PC-3 (cell line): ENCODE results near the gene PTPRN2. TPM values are rescaled to one million over a fixed set of nuclear protein-coding genes. Genes with fewer than 3 reads are reported as not detected.

ENCODE experiments used
- ATAC-seq: fragments of 200-7000 bp; cut with Tn5 transposase; 2 replicates; pipeline ENCODE4 v1.9.1; 2020; ENCODE audit warnings: mild to moderate bottlenecking, moderate library complexity
- BruUV-seq: library from RNA; stranded (reverse); fragments of 400-500 nt; replicated peaks from 2 replicates; lab custom pipeline; 2021; lab: Mats Ljungman, UMichigan
- CTCF ChIA-PET: fragments of 300-600 bp; sonication (Branson Sonifier 250); formaldehyde crosslinking; loops from one replicate; lab custom pipeline; 2022; ENCODE audit warnings: antibody characterized with exemption; lab: Charles Lee
- POLR2A ChIA-PET: fragments of 300-600 bp; sonication (Branson Sonifier 250); formaldehyde crosslinking; loops from one replicate; lab custom pipeline; 2022; ENCODE audit warnings: antibody characterized with exemption; ENCODE audit not compliant: unreplicated experiment; lab: Charles Lee
- DNase-seq: peaks from one replicate; pipeline ENCODE4 v3.0.0-alpha.2; 2015
- H2AFZ ChIP-seq: fragments of 300-600 bp; sonication (generic); 2 replicates; pipeline ENCODE4 v1.6.0; 2016; ENCODE audit warnings: antibody characterized with exemption, low read length
- H3F3A ChIP-seq: fragments of 300-600 bp; sonication (generic); one replicate; pipeline ENCODE4 v1.6.0; 2017; ENCODE audit warnings: antibody characterized with exemption, low read length, control low read depth, mild to moderate bottlenecking; ENCODE audit not compliant: unreplicated experiment
- H3K27ac ChIP-seq: fragments of 300-600 bp; sonication (generic); 2 replicates; pipeline ENCODE4 v1.5.1; 2016; ENCODE audit warnings: mild to moderate bottlenecking, low read length
- H3K27me3 ChIP-seq: fragments of 300-600 bp; sonication (generic); 2 replicates; pipeline ENCODE4 v1.6.1; 2016; ENCODE audit warnings: low read length, mixed read lengths
- H3K36me3 ChIP-seq: fragments of 300-600 bp; sonication (generic); 2 replicates; pipeline ENCODE4 v1.6.1; 2016; ENCODE audit warnings: low read depth, mixed run types, low read length, mixed read lengths
- H3K4me1 ChIP-seq: fragments of 300-600 bp; sonication (generic); 2 replicates; pipeline ENCODE4 v1.5.1; 2016; ENCODE audit warnings: low read length; ENCODE audit not compliant: insufficient read depth
- H3K4me2 ChIP-seq: fragments of 300-600 bp; sonication (generic); 2 replicates; pipeline ENCODE4 v1.6.0; 2016; ENCODE audit warnings: low read length
- H3K4me3 ChIP-seq: fragments of 300-600 bp; sonication (generic); 2 replicates; pipeline ENCODE4 v1.5.1; 2016; ENCODE audit warnings: mild to moderate bottlenecking, low read length, mixed read lengths
- H3K79me2 ChIP-seq: fragments of 300-600 bp; sonication (generic); 2 replicates; pipeline ENCODE4 v1.6.1; 2017; ENCODE audit warnings: low read length, mixed read lengths
- H3K9ac ChIP-seq: fragments of 300-600 bp; sonication (generic); 2 replicates; pipeline ENCODE4 v1.6.0; 2016; ENCODE audit warnings: mild to moderate bottlenecking, low read length
- H3K9me2 ChIP-seq: fragments of 300-600 bp; sonication (generic); replicated peaks from 2 replicates; pipeline ENCODE4 v1.6.1; 2016; ENCODE audit warnings: mixed run types, low read length, mixed read lengths
- H3K9me3 ChIP-seq: fragments of 300-600 bp; sonication (generic); 2 replicates; pipeline ENCODE4 v1.6.1; 2016; ENCODE audit warnings: low read length, mixed read lengths
- H4K20me1 ChIP-seq: fragments of 300-600 bp; sonication (generic); 2 replicates; pipeline ENCODE4 v1.6.1; 2016; ENCODE audit warnings: low read length, mixed read lengths
- EZH2 ChIP-seq: fragments of 300-600 bp; sonication (generic); IDR thresholded peaks from one replicate; pipeline ENCODE4 v1.6.1; 2017; ENCODE audit warnings: antibody characterized with exemption, mild to moderate bottlenecking, low read length; ENCODE audit not compliant: unreplicated experiment
- EZH2phosphoT487 ChIP-seq: fragments of 300-600 bp; sonication (generic); IDR thresholded peaks from 2 replicates; pipeline ENCODE4 v1.6.1; 2018; ENCODE audit warnings: mild to moderate bottlenecking, antibody characterized with exemption, low read length, borderline replicate concordance
- intact Hi-C: fragments of 100-400 bp; cut with micrococcal nuclease; formaldehyde crosslinking; loops from 2 replicates; pipeline ENCODE4 v1.9.0; 2023
- total RNA-seq: library from RNA; depleted of rRNA; stranded (reverse); fragments of >200 nt; gene quantifications from 2 replicates; pipeline ENCODE4 v1.2.3, GENCODE V29; 2014
- TF ChIP-seq, protein P1 (sequence below): fragments of 300-600 bp; sonication (generic); conservative IDR thresholded peaks from 2 replicates; pipeline ENCODE4 v1.5.1; 2017; ENCODE audit warnings: antibody characterized with exemption, low read depth, mild to moderate bottlenecking, low read length

PTPRN2 gene
- total RNA-seq, 1 experiment from 2014 or later: 3.2 TPM

DNA sequence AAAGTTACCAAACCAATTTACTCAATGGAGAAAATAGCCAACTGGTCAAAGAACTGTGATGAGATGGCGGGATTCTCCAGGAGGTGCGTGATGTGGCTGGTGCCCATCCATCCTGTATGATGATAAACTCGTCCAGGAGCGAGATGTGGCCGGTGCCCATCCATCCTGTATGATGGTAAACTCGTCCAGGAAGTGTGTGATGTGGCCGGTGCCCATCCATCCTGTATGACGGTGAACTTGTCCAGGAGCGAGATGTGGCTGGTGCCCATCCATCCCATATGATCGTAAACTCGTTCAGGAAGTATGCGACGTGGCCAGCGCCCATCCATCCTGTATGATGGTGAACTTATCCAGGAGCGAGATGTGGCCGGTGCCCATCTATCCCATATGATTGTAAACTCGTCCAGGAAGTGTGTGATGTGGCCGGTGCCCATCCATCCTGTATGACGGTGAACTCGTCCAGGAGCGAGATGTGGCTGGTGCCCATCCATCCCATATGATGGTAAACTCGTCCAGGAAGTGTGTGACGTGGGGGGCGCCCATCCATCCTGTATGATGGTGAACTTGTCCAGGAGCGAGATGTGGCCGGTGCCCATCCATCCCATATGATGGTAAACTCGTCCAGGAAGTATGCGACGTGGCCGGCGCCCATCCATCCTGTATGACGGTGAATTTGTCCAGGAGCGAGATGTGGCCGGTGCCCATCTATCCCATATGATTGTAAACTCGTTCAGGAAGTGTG, 754.6 kb downstream of the PTPRN2 start:
- H3K27me3 ChIP-seq: peaks cover 32% of the 10 kb centered on the region
- BruUV-seq: no TSS peak
- no peaks in the 10 kb centered on the region for H3K9me3 ChIP-seq

DNA sequence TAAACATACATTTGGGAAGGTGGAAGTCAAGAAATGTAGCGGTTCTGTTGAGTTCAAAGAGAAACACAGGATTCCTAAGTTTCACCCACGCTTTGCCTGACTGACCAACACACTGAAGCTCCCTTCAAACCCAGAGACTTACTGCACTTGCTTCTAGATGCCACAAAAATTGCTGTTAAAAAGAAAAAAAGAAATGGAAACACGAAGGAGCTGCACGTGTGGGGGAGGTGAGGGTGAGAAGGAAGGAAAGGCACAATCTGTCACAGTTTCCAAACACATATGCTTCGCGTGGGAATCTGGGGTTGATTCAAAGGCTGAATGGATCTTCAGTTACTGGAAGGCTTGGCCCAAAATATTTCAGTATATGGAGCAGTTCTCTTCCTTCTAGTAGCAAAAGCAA, 755.2 kb downstream of the PTPRN2 start:
- no TSS peak for BruUV-seq
- no peak overlapping the region for H3K27ac ChIP-seq
- intact Hi-C loops: no loop called here
- H2AFZ ChIP-seq: no peak overlapping the region
- POLR2A ChIA-PET: no interaction called here
- H3K4me1 ChIP-seq: no peaks in the 10 kb centered on the region
- no peaks in the 10 kb centered on the region for H3K36me3 ChIP-seq
- H3K79me2 ChIP-seq: no peaks in the 10 kb centered on the region
- no peaks in the 10 kb centered on the region for H4K20me1 ChIP-seq
- H3K4me2 ChIP-seq: no peak overlapping the region
- H3K27me3 ChIP-seq: peaks cover 32% of the 10 kb centered on the region
- H3F3A ChIP-seq: no peaks in the 10 kb centered on the region
- no peaks in the 10 kb centered on the region for H3K9me3 ChIP-seq
- ATAC-seq (no peak), DNase-seq (no peak)
- TF ChIP-seq, protein P1, sequence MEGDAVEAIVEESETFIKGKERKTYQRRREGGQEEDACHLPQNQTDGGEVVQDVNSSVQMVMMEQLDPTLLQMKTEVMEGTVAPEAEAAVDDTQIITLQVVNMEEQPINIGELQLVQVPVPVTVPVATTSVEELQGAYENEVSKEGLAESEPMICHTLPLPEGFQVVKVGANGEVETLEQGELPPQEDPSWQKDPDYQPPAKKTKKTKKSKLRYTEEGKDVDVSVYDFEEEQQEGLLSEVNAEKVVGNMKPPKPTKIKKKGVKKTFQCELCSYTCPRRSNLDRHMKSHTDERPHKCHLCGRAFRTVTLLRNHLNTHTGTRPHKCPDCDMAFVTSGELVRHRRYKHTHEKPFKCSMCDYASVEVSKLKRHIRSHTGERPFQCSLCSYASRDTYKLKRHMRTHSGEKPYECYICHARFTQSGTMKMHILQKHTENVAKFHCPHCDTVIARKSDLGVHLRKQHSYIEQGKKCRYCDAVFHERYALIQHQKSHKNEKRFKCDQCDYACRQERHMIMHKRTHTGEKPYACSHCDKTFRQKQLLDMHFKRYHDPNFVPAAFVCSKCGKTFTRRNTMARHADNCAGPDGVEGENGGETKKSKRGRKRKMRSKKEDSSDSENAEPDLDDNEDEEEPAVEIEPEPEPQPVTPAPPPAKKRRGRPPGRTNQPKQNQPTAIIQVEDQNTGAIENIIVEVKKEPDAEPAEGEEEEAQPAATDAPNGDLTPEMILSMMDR: no peak
- TF ChIP-seq EZH2: no peak
- TF ChIP-seq EZH2phosphoT487: no peak
- no peaks in the 10 kb centered on the region for H3K9me2 ChIP-seq
- CTCF ChIA-PET: no interaction called here
- H3K9ac ChIP-seq: no peak overlapping the region
- H3K4me3 ChIP-seq: no peak overlapping the region

More for the DNA sequence above, 754.6 kb downstream of the PTPRN2 start:
- H3K4me1 ChIP-seq: no peaks in the 10 kb centered on the region
- POLR2A ChIA-PET: no interaction called here
- no peaks in the 10 kb centered on the region for H4K20me1 ChIP-seq
- ATAC-seq (no peak), DNase-seq (no peak)
- TF ChIP-seq EZH2 (no peak), EZH2phosphoT487 (no peak)
- TF ChIP-seq, protein P1: no peak
- H3K36me3 ChIP-seq: no peaks in the 10 kb centered on the region
- intact Hi-C loops: no loop called here
- no peak overlapping the region for H3K9ac ChIP-seq
- H3K9me2 ChIP-seq: no peaks in the 10 kb centered on the region
- H3F3A ChIP-seq: no peaks in the 10 kb centered on the region
- no peak overlapping the region for H2AFZ ChIP-seq
- no peak overlapping the region for H3K27ac ChIP-seq
- CTCF ChIA-PET: no interaction called here
- H3K4me3 ChIP-seq: no peak overlapping the region
- no peak overlapping the region for H3K4me2 ChIP-seq
- no peaks in the 10 kb centered on the region for H3K79me2 ChIP-seq

DNA sequence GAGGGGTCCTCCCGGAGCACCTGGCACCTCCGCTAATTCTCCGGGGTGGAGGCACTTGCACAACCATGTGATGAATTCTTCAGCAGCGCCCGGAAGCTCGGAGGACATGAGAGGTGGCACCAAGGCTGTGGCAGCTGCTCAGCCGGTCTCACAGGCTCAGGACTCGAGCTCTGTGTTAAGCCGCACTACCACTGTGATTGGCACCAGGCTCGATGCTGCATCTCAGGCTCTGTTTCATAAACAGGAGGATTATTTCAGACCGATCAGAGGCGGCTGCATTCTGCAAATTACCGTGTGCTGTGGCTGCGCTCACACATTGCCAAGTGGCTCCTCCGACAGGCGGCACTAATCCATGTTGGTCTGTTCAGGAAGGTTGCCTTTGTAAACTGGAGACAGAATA, 755.6 kb downstream of the PTPRN2 start:
- CTCF ChIA-PET: no interaction called here
- Histone ChIP-seq H2AFZ (no peak overlapping the region), H3K4me2 (no peak overlapping the region; the same call in 1 of the 2 replicates), H3K27me3 (peaks cover 32% of the 10 kb centered on the region), H3K9ac (no peak overlapping the region), H3K4me1 (no peaks in the 10 kb centered on the region), H4K20me1 (no peaks in the 10 kb centered on the region), H3K9me3 (no peaks in the 10 kb centered on the region), H3K36me3 (no peaks in the 10 kb centered on the region), H3K9me2 (no peaks in the 10 kb centered on the region), H3F3A (no peaks in the 10 kb centered on the region), H3K4me3 (no peak overlapping the region), H3K79me2 (no peaks in the 10 kb centered on the region), H3K27ac (no peak overlapping the region)
- POLR2A ChIA-PET: no interaction called here
- DNase-seq: no peak
- peak; percentile 15; the same call in 1 of the 2 replicates for ATAC-seq
- intact Hi-C loops: no loop called here
- TF ChIP-seq, protein P1: no peak
- TF ChIP-seq EZH2 (no peak), EZH2phosphoT487 (no peak)
- no TSS peak for BruUV-seq
